GM18909 (cell line): ENCODE results near the gene SPACA7.
A peak's percentile ranks its signal among the peaks of the same experiment; 100 is the strongest.
"Not testable (repeated sequence)": the region's sequence is repeated elsewhere in the genome, so short reads cannot be mapped to it uniquely, and the experiment has no call there.

Source experiments
- ATAC-seq: cut with Tn5 transposase; IDR thresholded peaks from one replicate; pipeline ENCODE4 v1.9.1; 2021; ENCODE audit warnings: mild to moderate bottlenecking; ENCODE audit not compliant: unreplicated experiment, poor library complexity

SPACA7 gene

GRCh38 chr13:112398347-112398746 lies 22.2 kb downstream of the SPACA7 start:
- not testable (repeated sequence) for ATAC-seq

- ATAC-seq: not testable (repeated sequence)
Measured at GRCh38 chr13:112409828-112410227, 33.7 kb downstream of the SPACA7 start.

- ATAC-seq: no peak
Measured at GRCh38 chr13:112416647-112417046, 40.5 kb downstream of the SPACA7 start.

GRCh38 chr13:112417079-112417478 lies 40.9 kb downstream of the SPACA7 start:
- no peak for ATAC-seq

GRCh38 chr13:112424098-112424497 lies 47.9 kb downstream of the SPACA7 start:
- ATAC-seq: no peak

GRCh38 chr13:112428704-112429103 lies 52.5 kb downstream of the SPACA7 start:
- no peak for ATAC-seq

- no peak for ATAC-seq
Measured at GRCh38 chr13:112431734-112432133, 55.6 kb downstream of the SPACA7 start.

- ATAC-seq: not testable (repeated sequence)
Measured at GRCh38 chr13:112432734-112433133, 56.6 kb downstream of the SPACA7 start.

- not testable (repeated sequence) for ATAC-seq
Measured at GRCh38 chr13:112433517-112433916, 57.4 kb downstream of the SPACA7 start.

- no peak for ATAC-seq
Measured at GRCh38 chr13:112434032-112434431, 57.9 kb downstream of the SPACA7 start.

- ATAC-seq: no peak
Measured at GRCh38 chr13:112434937-112435523, 58.9 kb downstream of the SPACA7 start.

GRCh38 chr13:112435973-112436372 lies 59.8 kb downstream of the SPACA7 start:
- ATAC-seq: no peak

- no peak for ATAC-seq
Measured at GRCh38 chr13:112438094-112438493, 61.9 kb downstream of the SPACA7 start.

GRCh38 chr13:112438515-112438914 lies 62.4 kb downstream of the SPACA7 start:
- ATAC-seq: no peak

GRCh38 chr13:112441226-112441625 lies 65.1 kb downstream of the SPACA7 start:
- no peak for ATAC-seq

GRCh38 chr13:112441779-112442310 lies 65.7 kb downstream of the SPACA7 start:
- no peak for ATAC-seq

GRCh38 chr13:112442483-112443090 lies 66.4 kb downstream of the SPACA7 start:
- ATAC-seq: no peak

- ATAC-seq: no peak
Measured at GRCh38 chr13:112443191-112443994, 67.2 kb downstream of the SPACA7 start.

- ATAC-seq: peak; percentile 72
Measured at GRCh38 chr13:112443995-112444311, 67.8 kb downstream of the SPACA7 start.

- ATAC-seq: no peak
Measured at GRCh38 chr13:112444416-112445399, 68.6 kb downstream of the SPACA7 start.
